Melanocyte of skin (primary cell): Measurements from ENCODE around the gene PI4K2B. TPM values are rescaled to one million over a fixed set of nuclear protein-coding genes. Genes with fewer than 3 reads are reported as not detected.

ENCODE experiments used
- small RNA-seq, 2 donors: library from RNA; depleted of rRNA; stranded (forward); fragments of <200 nt; gene quantifications; one replicate each; pipeline ENCODE3, GENCODE V24; 2012
- total RNA-seq, 2 donors: library from RNA; depleted of rRNA; stranded (reverse); fragments of >200 nt; gene quantifications; 2 replicates each; pipeline ENCODE4 v1.2.3, GENCODE V29; 2012

PI4K2B gene
- 10 to 100 TPM; 15.8 to 30.3 TPM for total RNA-seq

DNA sequence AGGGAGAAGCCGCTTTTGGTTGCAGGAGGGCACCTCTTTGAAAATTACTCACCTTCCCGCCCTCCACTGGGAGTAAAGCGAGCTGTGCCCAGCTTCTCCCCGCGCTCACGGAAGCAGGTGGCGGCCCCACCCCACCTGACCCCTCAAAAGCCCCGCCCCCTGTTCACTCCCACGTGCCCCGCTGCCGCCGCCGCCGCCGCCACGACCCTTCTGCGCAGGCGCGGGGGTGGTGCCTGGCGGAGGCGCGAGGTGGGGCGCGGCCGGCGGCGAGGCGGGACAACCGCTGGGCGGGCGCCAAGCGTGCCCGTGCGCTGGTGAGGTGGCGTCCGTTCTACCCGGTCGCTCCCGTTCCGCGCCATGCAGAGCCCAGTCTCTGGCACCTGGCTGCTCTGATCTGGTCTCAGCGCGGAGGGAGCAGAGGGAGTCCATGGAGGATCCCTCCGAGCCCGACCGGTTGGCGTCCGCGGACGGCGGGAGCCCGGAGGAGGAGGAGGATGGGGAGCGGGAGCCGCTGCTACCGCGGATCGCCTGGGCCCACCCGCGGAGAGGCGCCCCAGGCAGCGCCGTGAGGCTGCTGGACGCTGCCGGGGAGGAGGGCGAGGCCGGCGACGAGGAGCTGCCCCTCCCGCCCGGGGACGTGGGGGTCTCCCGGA lies at the start of gene PI4K2B:
Gene PI4K2B (plus strand): TSS at position 297 of the 653 bp plus-strand sequence. CDS start 131 bp downstream, at position 428.

DNA sequence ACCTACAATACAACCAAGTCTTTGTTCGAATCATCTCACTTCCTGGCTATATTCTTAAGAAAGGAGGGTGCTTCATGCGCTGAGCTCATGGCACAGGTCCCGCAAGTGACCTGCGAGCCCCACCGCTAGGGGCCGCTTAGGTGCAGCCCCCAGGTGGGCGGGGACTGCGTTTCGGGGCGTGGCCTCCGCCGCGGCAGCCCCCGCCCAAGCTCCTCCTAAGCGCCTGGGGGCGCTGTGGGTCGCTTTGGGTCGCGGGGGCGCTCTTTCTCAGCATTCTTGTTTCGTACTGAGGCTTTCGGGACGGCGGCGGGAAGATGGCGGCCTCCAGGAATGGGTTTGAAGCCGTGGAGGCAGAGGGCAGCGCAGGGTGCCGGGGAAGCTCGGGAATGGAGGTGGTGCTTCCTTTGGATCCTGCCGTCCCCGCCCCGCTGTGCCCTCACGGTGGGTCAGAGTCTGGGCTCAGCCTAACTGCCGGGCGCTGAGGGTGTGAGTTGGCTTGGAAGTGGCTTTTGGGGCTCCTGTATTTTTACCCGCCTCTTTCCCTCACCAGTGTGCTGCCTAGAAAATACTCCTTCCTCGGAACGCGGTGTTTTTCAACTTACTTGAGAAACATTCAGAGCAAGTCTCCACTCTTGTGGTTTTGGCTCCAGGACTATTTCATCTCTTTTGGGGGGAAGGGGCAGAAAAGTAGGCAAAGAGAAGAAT lies 78.8 kb downstream of the PI4K2B start, which contains the start of gene ZCCHC4:
Gene ZCCHC4 (plus strand): TSS at position 279 of the 705 bp plus-strand sequence. CDS start 36 bp downstream, at position 315.

Small RNAs within 50 kb of the gene (small RNA-seq; reads per million reads assigned to genes)
- gene RF00004, result 0 reads per million in 2 donors

Other genes starting within 250 kb of the PI4K2B start
- gene LGI2, start 203.1 kb upstream of the PI4K2B start, total RNA-seq, result under 1 TPM in 1 of 2 donors, not detected in 1; under 0.01 TPM
- gene SEPSECS, start 73.6 kb upstream of the PI4K2B start, total RNA-seq, result 1 to 10 TPM; 6.7 to 6.9 TPM
- gene ZCCHC4, start 78.7 kb downstream of the PI4K2B start, total RNA-seq, result 10 to 100 TPM in 1 of 2 donors, 1 to 10 TPM in 1; 7.6 to 11.7 TPM
- 10 to 100 TPM; 22.7 to 24.3 TPM for gene ANAPC4, start 143.2 kb downstream of the PI4K2B start, total RNA-seq